Right hindlimb (tissue), 1 donor: Measurements from ENCODE around the gene IFIT5.
A peak's percentile ranks its signal among the peaks of the same experiment; 100 is the strongest.
"Not testable (repeated sequence)": the region's sequence is repeated elsewhere in the genome, so short reads cannot be mapped to it uniquely, and the experiment has no call there.

ENCODE experiments used
- DNase-seq: peaks from one replicate; pipeline ENCODE4 v3.0.0-alpha.2; 2018

The IFIT5 gene

GRCh38 chr10:89395141-89395540 lies 19.2 kb upstream of the IFIT5 start:
- DNase-seq: no peak

- DNase-seq: peak; percentile 63
Observed at GRCh38 chr10:89398003-89398749, 16.2 kb upstream of the IFIT5 start.

DNA sequence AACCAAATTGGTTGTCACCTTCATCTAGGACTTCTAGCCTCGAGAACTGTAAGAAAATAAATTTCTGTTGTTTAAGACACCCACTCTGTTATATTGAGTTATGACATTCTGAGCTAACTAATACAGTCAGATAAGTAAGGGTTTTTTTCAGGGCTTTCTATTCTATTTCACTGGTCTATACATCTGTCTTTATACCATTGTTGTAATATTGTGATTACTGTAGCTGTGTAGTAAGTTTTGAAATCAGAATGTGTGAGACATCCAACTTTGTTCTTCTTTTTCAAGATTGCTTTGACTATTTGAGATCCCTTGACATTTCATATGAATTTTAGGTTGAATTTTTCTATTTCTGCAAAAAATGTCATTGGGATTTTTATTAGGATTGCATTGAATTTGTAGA lies 14.4 kb upstream of the IFIT5 start:
- DNase-seq: no peak

- no peak for DNase-seq
Observed at GRCh38 chr10:89403043-89403442, 11.3 kb upstream of the IFIT5 start.

- DNase-seq: peak; percentile 41
Observed at GRCh38 chr10:89404104-89405047, 10.0 kb upstream of the IFIT5 start.

- DNase-seq: not testable (repeated sequence)
Observed at GRCh38 chr10:89406178-89406577, 8.2 kb upstream of the IFIT5 start.

DNA sequence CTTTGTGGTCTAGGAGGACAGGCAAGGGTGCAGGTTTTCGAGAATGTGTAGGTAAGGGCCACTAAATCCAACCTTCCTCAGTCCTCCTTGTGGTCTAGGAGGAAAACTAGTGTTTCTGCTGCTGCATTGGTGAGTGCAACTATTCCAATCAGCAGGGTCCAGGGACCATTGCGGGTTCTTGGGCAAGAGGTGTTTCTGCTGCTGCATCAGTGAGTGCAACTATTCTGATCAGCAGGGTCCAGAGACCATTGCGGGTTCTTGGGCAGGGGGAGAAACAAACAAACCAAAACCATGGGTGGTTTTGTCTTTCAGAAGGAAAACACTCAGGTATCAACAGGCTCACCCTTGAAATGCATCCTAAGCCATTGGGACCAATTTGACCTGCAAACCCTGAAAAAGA lies 6.6 kb upstream of the IFIT5 start:
- not testable (repeated sequence) for DNase-seq

- DNase-seq: not testable (repeated sequence)
Observed at GRCh38 chr10:89409282-89409681, 5.1 kb upstream of the IFIT5 start.

DNA sequence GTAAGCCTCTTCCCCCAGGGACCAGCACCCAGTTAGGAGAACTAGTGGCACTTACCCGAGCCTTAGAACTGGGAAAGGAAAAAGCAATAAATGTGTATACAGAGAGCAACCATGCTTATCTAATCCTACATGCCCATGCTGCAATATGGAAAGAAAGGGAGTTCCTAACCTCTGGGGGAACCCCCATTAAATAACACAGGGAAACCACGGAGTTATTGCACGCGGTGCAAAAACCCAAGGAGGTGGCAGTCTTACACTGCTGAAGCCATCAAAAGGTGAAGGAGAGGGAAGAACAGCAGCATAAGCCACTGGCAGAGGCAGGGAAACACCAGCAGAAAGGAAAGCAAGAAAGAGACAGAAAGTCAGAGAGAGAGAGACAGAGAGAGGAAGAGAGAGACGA lies 3.8 kb upstream of the IFIT5 start:
- not testable (repeated sequence) for DNase-seq

DNA sequence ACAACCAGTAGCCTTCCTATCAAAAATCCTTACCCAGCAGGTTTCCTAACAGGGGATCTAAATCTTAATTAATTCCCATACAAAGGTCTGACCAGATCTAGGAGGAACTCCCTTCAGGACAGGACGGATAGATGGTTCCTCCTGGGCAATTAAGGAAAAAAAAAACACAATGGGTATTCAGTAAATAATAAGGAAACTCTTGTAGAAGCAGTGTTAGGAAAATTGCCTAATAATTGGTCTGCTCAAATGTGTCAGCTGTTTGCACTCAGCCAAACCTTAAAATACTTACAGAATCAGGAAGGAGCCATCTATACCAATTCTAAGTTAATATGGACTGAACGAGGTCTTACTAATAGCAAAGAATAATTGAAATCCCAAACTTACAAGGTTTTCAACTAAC lies 3.2 kb upstream of the IFIT5 start:
- not testable (repeated sequence) for DNase-seq

GRCh38 chr10:89412276-89412675 lies 2.1 kb upstream of the IFIT5 start:
- DNase-seq: not testable (repeated sequence)

- DNase-seq: no peak
Observed at GRCh38 chr10:89413398-89413912, 913 bp upstream of the IFIT5 start.

GRCh38 chr10:89414879-89415821 lies 782 bp downstream of the IFIT5 start:
- peak; percentile 72 for DNase-seq

DNA sequence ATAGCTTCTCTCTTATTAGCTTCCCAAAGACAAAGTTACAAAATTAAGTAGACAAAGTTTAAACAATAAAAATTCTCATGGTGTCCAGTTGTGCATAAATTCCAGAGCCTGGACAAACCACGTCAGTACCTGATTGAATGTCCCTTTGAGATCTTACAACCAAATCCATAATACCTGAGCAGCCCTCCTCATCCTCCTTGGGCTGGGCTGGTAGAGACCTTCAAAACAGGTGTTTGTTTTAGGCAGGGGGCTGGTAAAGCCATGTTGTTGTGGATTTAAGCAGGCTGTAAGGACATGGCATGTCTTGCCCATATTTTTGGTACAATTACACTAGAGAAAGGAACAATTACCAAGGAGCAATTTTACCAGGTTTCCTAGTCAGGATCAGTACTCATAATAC lies 2.1 kb downstream of the IFIT5 start:
- DNase-seq: no peak

DNA sequence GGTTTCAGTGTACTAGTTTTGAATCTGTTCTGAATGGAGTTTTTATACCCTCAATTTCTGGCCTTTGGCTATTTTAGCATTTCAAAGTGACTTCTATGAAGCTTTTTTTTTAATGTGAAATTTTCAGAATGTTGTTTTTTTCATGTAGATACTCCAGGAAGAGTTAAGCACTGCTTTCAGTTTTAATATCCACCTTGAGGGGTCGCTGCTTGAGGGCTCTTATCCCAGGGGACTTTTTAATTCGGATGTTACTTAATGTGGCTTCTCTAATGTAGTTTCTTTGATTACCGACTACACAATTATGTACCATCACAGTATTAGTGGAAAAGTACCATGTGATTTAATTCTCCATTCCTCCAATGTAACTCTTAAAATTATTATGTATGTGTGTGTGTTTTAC lies 5.2 kb downstream of the IFIT5 start:
- DNase-seq: no peak

DNA sequence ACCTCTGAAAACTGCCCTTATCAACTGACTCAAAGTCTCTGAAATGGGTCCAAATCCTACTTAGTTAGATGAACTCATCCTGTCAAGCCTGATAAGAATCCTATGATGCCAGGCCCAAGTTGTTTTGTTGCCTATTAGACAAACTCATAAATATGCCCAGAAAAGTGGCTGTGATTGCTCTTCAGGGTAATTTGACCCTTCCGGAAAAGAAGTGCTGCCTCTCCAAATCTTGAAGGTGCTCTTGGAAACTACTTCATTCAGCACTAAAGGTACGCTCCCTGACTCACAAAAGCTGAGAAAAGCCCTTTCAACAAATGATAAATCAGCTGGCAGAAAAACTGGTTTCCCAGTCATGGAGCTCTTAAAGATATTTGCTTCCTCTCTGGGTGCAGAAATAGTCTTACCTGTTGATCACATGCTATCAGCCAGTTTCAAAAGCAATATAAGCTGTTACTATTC lies 6.7 kb downstream of the IFIT5 start:
- DNase-seq: no peak

GRCh38 chr10:89425000-89425399 lies 10.6 kb downstream of the IFIT5 start:
- DNase-seq: no peak

- no peak for DNase-seq
Observed at GRCh38 chr10:89426230-89426868, 12.0 kb downstream of the IFIT5 start.

GRCh38 chr10:89427629-89428028 lies 13.3 kb downstream of the IFIT5 start:
- DNase-seq: no peak

- no peak for DNase-seq
Observed at GRCh38 chr10:89428877-89429276, 14.5 kb downstream of the IFIT5 start.

- DNase-seq: no peak
Observed at GRCh38 chr10:89431977-89432376, 17.6 kb downstream of the IFIT5 start.

GRCh38 chr10:89438525-89438924 lies 24.2 kb downstream of the IFIT5 start:
- no peak for DNase-seq
